GM23338 (cell line): ENCODE data around the gene BCAS1. TPM values are rescaled to one million over a fixed set of nuclear protein-coding genes. Genes with fewer than 3 reads are reported as not detected.

Source experiments
- ATAC-seq: fragments of 200-7000 bp; cut with Tn5 transposase; 3 replicates; pipeline ENCODE4 v1.9.1; 2020
- DNase-seq: peaks from one replicate; pipeline ENCODE4 v3.0.0-alpha.2; 2015; ENCODE audit warnings: low spot score
- H2AFZ ChIP-seq: fragments of 200-600 bp; sonication (generic); 2 replicates; pipeline ENCODE4 v1.8.0; 2016; ENCODE audit warnings: antibody characterized with exemption, mild to moderate bottlenecking, moderate library complexity
- H3F3A ChIP-seq: fragments of 200-600 bp; sonication (generic); replicated peaks from 2 replicates; pipeline ENCODE4 v1.8.0; 2017; ENCODE audit warnings: antibody characterized with exemption, mixed run types, low read depth
- H3K27ac ChIP-seq: fragments of 200-600 bp; sonication (generic); 2 replicates; pipeline ENCODE4 v1.6.1; 2016; ENCODE audit warnings: low read depth
- H3K27me3 ChIP-seq: fragments of 200-600 bp; sonication (generic); 2 replicates; pipeline ENCODE4 v1.8.0; 2016; ENCODE audit warnings: mild to moderate bottlenecking, mixed run types, moderate library complexity; ENCODE audit not compliant: insufficient read depth
- H3K36me3 ChIP-seq: fragments of 200-600 bp; sonication (generic); 2 replicates; pipeline ENCODE4 v1.8.0; 2016; ENCODE audit warnings: mild to moderate bottlenecking; ENCODE audit not compliant: insufficient read depth
- H3K4me1 ChIP-seq: fragments of 200-600 bp; sonication (generic); 2 replicates; pipeline ENCODE4 v1.8.0; 2016; ENCODE audit warnings: mild to moderate bottlenecking, moderate library complexity; ENCODE audit not compliant: insufficient read depth
- H3K4me2 ChIP-seq: fragments of 200-600 bp; sonication (generic); 2 replicates; pipeline ENCODE4 v1.7.1; 2017; ENCODE audit warnings: mixed run types
- H3K4me3 ChIP-seq: fragments of 200-600 bp; sonication (generic); 2 replicates; pipeline ENCODE4 v1.6.1; 2016; ENCODE audit warnings: mixed run types
- H3K79me2 ChIP-seq: fragments of 200-600 bp; sonication (generic); replicated peaks from 2 replicates; pipeline ENCODE4 v1.8.0; 2017; ENCODE audit warnings: mild to moderate bottlenecking; ENCODE audit not compliant: insufficient read depth
- H3K9me2 ChIP-seq: fragments of 200-600 bp; sonication (generic); 2 replicates; pipeline ENCODE4 v1.8.0; 2017; ENCODE audit not compliant: insufficient read depth
- H4K20me1 ChIP-seq: fragments of 200-600 bp; sonication (generic); replicated peaks from 2 replicates; pipeline ENCODE4 v1.8.0; 2017; ENCODE audit warnings: mild to moderate bottlenecking; ENCODE audit not compliant: insufficient read depth
- H3K27ac Mint-ChIP-seq: 2 replicates; pipeline ENCODE4 v1.8.0; 2020; ENCODE audit warnings: inconsistent platforms, mild to moderate bottlenecking, moderate library complexity, mixed read lengths
- H3K27me3 Mint-ChIP-seq: 3 replicates; pipeline ENCODE4 v1.8.0; 2022; ENCODE audit warnings: low read depth, mild to moderate bottlenecking, moderate library complexity, mixed read lengths, inconsistent platforms; ENCODE audit not compliant: insufficient read depth, poor library complexity
- H3K36me3 Mint-ChIP-seq: 3 replicates; pipeline ENCODE4 v1.8.0; 2021; ENCODE audit warnings: low read depth, mild to moderate bottlenecking, inconsistent platforms, moderate library complexity, mixed read lengths
- H3K4me1 Mint-ChIP-seq: 3 replicates; pipeline ENCODE4 v1.8.0; 2020; ENCODE audit warnings: mild to moderate bottlenecking, inconsistent platforms, mixed read lengths
- H3K4me3 Mint-ChIP-seq: 3 replicates; pipeline ENCODE4 v1.8.0; 2021; ENCODE audit warnings: moderate library complexity, mild to moderate bottlenecking, inconsistent platforms, mixed read lengths
- H3K9me3 Mint-ChIP-seq: 3 replicates; pipeline ENCODE4 v1.8.0; 2020; ENCODE audit warnings: moderate library complexity, mild to moderate bottlenecking, inconsistent platforms, mixed read lengths
- CREB1 ChIP-seq: fragments of 250-450 bp; sonication (Bioruptor Pico); IDR thresholded peaks from 2 replicates; pipeline ENCODE4 v1.5.0; 2020; ENCODE audit warnings: low read depth, mild to moderate bottlenecking, moderate library complexity
- CTCF ChIP-seq, 2 experiments: fragments of 200-600 bp in 1 of 2; sonication (generic) in 1 of 2; conservative IDR thresholded peaks; 2 replicates each; pipeline versions ENCODE4 v1.5.1 to v1.6.1; 2016 to 2017; ENCODE audit warnings: antibody characterized with exemption in 2 of 2, low read depth in 2 of 2, mild to moderate bottlenecking in 2 of 2, moderate library complexity in 1 of 2
- EZH2 ChIP-seq: fragments of 200-600 bp; sonication (generic); IDR thresholded peaks from one replicate; pipeline ENCODE4 v1.8.0; 2017; ENCODE audit warnings: antibody characterized with exemption, mild to moderate bottlenecking, low read depth; ENCODE audit not compliant: unreplicated experiment
- EZH2phosphoT487 ChIP-seq: fragments of 200-600 bp; sonication (generic); IDR thresholded peaks from one replicate; pipeline ENCODE4 v1.8.1; 2018; ENCODE audit warnings: antibody characterized with exemption; ENCODE audit not compliant: unreplicated experiment
- NANOG ChIP-seq: IDR thresholded peaks from 2 replicates; pipeline ENCODE4 v1.6.1; 2016; ENCODE audit warnings: antibody characterized with exemption, borderline replicate concordance
- POLR2AphosphoS5 ChIP-seq: IDR thresholded peaks from 2 replicates; pipeline ENCODE4 v1.6.1; 2016; ENCODE audit warnings: antibody characterized with exemption, low read depth
- STAT1 ChIP-seq: IDR thresholded peaks from one replicate; pipeline ENCODE4 v1.6.1; 2016; ENCODE audit warnings: antibody characterized with exemption; ENCODE audit not compliant: unreplicated experiment
- ZNF114 ChIP-seq: fragments of 250-450 bp; sonication (Bioruptor Pico); IDR thresholded peaks from 2 replicates; pipeline ENCODE4 v1.5.0; 2020; ENCODE audit warnings: mild to moderate bottlenecking, moderate library complexity
- ZNF331 ChIP-seq: fragments of 250-450 bp; sonication (Bioruptor Pico); IDR thresholded peaks from 2 replicates; pipeline ENCODE4 v1.5.0; 2020; ENCODE audit warnings: low read depth, mild to moderate bottlenecking, moderate library complexity
- polyA plus RNA-seq: library from polyadenylated mRNA; unstranded; fragments of >200 nt; fragmentation: Nextera tagmentation; extraction: Ambion mirVana; gene quantifications from 2 replicates; pipeline ENCODE4 v1.2.1, GENCODE V29; 2016
- total RNA-seq: library from RNA; depleted of rRNA; stranded (reverse); fragments of >200 nt; shearing (Covaris generic); gene quantifications from 2 replicates; pipeline ENCODE4 v1.2.3, GENCODE V29; 2014
- TF ChIP-seq, protein P1 (sequence below): fragments of 250-450 bp; sonication (Bioruptor Pico); IDR thresholded peaks from 2 replicates; pipeline ENCODE4 v1.5.0; 2020; ENCODE audit warnings: mild to moderate bottlenecking, moderate library complexity

Gene BCAS1
- total and polyA plus RNA-seq, 2 experiments from 2014 or later = 0.17 to 0.19 TPM

DNA sequence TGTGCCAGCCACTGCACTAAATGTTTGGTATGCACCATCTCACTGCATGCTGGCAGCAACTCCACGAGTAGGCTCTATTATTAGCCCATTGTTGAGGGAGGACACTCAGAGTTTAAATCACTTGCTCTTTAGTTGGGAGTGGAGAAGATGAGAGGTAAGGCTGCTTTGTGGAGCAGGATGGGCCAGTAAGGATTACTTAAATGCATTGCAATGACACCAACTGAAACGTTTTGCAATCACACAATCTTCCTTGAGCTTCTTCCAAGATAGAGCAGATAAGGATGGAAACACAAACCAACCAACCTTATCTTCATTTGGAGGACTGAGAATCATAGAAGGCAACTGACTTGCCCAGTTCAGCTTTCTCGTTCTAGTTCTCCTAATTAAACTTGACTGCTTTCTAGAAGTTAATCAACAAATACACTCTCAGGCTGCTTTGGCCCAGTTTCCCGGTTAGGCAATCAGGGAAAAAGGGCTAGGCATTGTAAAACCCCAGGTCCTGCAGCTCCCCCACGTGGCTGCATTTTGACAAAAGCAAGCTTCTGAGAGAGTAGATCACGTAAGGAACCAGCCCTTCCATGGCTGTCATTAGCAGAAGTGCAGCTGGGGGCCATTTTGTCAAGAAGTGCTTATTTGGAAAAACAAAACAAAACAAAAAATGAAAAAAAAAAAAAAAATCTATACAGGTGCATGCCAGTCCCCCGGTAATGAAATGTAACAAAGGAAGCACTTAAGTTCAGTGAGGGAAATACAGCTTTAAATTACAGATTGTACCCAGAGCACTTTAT, 130.6 kb downstream of the BCAS1 start:
- peak overlapping the region; percentile 72; the same call in 1 of the 2 replicates for H3K27ac ChIP-seq
- H3K79me2 ChIP-seq = no peaks in the 10 kb centered on the region
- DNase-seq (peak; percentile 98), ATAC-seq (peak; percentile 85)
- Mint-ChIP-seq H3K27ac (peak overlapping the region; percentile 95), H3K36me3 (no peaks in the 10 kb centered on the region), H3K4me1 (peaks cover 56% of the 10 kb centered on the region), H3K4me3 (peak overlapping the region; percentile 64), H3K27me3 (peaks cover 5% of the 10 kb centered on the region), H3K9me3 (no peaks in the 10 kb centered on the region)
- peaks cover 41% of the 10 kb centered on the region for H3K4me1 ChIP-seq
- peak overlapping the region; percentile 61 for H3K4me2 ChIP-seq
- TF ChIP-seq STAT1 = no peak
- no peak for TF ChIP-seq ZNF114
- TF ChIP-seq ZNF331 (CRISPR knock-in tag) = no peak
- TF ChIP-seq EZH2 = no peak
- TF ChIP-seq CREB1 (CRISPR knock-in tag) = peak; percentile 17; the same call in 1 of the 2 replicates
- TF ChIP-seq, protein P1, sequence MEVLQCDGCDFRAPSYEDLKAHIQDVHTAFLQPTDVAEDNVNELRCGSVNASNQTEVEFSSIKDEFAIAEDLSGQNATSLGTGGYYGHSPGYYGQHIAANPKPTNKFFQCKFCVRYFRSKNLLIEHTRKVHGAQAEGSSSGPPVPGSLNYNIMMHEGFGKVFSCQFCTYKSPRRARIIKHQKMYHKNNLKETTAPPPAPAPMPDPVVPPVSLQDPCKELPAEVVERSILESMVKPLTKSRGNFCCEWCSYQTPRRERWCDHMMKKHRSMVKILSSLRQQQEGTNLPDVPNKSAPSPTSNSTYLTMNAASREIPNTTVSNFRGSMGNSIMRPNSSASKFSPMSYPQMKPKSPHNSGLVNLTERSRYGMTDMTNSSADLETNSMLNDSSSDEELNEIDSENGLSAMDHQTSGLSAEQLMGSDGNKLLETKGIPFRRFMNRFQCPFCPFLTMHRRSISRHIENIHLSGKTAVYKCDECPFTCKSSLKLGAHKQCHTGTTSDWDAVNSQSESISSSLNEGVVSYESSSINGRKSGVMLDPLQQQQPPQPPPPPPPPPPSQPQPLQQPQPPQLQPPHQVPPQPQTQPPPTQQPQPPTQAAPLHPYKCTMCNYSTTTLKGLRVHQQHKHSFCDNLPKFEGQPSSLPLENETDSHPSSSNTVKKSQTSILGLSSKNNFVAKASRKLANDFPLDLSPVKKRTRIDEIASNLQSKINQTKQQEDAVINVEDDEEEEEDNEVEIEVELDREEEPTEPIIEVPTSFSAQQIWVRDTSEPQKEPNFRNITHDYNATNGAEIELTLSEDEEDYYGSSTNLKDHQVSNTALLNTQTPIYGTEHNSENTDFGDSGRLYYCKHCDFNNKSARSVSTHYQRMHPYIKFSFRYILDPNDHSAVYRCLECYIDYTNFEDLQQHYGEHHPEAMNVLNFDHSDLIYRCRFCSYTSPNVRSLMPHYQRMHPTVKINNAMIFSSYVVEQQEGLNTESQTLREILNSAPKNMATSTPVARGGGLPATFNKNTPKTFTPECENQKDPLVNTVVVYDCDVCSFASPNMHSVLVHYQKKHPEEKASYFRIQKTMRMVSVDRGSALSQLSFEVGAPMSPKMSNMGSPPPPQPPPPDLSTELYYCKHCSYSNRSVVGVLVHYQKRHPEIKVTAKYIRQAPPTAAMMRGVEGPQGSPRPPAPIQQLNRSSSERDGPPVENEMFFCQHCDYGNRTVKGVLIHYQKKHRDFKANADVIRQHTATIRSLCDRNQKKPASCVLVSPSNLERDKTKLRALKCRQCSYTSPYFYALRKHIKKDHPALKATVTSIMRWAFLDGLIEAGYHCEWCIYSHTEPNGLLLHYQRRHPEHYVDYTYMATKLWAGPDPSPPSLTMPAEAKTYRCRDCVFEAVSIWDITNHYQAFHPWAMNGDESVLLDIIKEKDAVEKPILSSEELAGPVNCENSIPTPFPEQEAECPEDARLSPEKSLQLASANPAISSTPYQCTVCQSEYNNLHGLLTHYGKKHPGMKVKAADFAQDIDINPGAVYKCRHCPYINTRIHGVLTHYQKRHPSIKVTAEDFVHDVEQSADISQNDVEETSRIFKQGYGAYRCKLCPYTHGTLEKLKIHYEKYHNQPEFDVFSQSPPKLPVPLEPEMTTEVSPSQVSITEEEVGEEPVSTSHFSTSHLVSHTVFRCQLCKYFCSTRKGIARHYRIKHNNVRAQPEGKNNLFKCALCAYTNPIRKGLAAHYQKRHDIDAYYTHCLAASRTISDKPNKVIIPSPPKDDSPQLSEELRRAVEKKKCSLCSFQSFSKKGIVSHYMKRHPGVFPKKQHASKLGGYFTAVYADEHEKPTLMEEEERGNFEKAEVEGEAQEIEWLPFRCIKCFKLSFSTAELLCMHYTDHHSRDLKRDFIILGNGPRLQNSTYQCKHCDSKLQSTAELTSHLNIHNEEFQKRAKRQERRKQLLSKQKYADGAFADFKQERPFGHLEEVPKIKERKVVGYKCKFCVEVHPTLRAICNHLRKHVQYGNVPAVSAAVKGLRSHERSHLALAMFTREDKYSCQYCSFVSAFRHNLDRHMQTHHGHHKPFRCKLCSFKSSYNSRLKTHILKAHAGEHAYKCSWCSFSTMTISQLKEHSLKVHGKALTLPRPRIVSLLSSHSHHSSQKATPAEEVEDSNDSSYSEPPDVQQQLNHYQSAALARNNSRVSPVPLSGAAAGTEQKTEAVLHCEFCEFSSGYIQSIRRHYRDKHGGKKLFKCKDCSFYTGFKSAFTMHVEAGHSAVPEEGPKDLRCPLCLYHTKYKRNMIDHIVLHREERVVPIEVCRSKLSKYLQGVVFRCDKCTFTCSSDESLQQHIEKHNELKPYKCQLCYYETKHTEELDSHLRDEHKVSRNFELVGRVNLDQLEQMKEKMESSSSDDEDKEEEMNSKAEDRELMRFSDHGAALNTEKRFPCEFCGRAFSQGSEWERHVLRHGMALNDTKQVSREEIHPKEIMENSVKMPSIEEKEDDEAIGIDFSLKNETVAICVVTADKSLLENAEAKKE = no peak
- no peak for TF ChIP-seq EZH2phosphoT487
- no peak for TF ChIP-seq NANOG
- peak; percentile 89 to 91 for TF ChIP-seq CTCF (conservative IDR thresholded peaks at IDR 0.05; ENCODE audit: low read depth in 2 of 2)
- no peak for TF ChIP-seq POLR2AphosphoS5
- no peaks in the 10 kb centered on the region for H4K20me1 ChIP-seq
- H3F3A ChIP-seq = no peaks in the 10 kb centered on the region
- H2AFZ ChIP-seq = peak overlapping the region; percentile 57; the same call in 1 of the 2 replicates
- no peaks in the 10 kb centered on the region for H3K36me3 ChIP-seq
- no peaks in the 10 kb centered on the region for H3K27me3 ChIP-seq
- H3K9me2 ChIP-seq = no peaks in the 10 kb centered on the region
- peak overlapping the region; percentile 38 for H3K4me3 ChIP-seq
